A673 (cell line): Measurements from ENCODE around the gene TPRKB. TPM values are rescaled to one million over a fixed set of nuclear protein-coding genes. Genes with fewer than 3 reads are reported as not detected.

Experiments
- BruUV-seq: library from RNA; stranded (reverse); fragments of 400-500 nt; replicated peaks from 2 replicates; lab custom pipeline; 2021; lab: Mats Ljungman, UMichigan
- CTCF ChIA-PET: fragments of 300-600 bp; sonication (Branson Sonifier 250); formaldehyde crosslinking; loops from one replicate; lab custom pipeline; 2022; ENCODE audit warnings: antibody characterized with exemption; lab: Charles Lee
- POLR2A ChIA-PET: fragments of 300-600 bp; sonication (Branson Sonifier 250); formaldehyde crosslinking; loops from one replicate; lab custom pipeline; 2022; ENCODE audit warnings: antibody characterized with exemption; ENCODE audit not compliant: low non-redundant PET; lab: Charles Lee
- DNase-seq: peaks from one replicate; pipeline ENCODE4 v3.0.0-alpha.2; 2015; ENCODE audit warnings: low spot score
- H3K27ac ChIP-seq: fragments of 200-600 bp; sonication (generic); 2 replicates; pipeline ENCODE4 v1.5.1; 2016; ENCODE audit warnings: mixed run types, low read depth, mild to moderate bottlenecking, mixed read lengths, antibody characterized with exemption, low read length; ENCODE audit not compliant: poor library complexity, severe bottlenecking
- H3K27me3 ChIP-seq: fragments of 200-600 bp; sonication (generic); replicated peaks from 2 replicates; pipeline ENCODE4 v1.6.1; 2017; ENCODE audit warnings: mixed run types, low read depth, mild to moderate bottlenecking, mixed read lengths, antibody characterized with exemption, low read length; ENCODE audit not compliant: insufficient read depth, poor library complexity
- H3K36me3 ChIP-seq: fragments of 200-600 bp; sonication (generic); 2 replicates; pipeline ENCODE4 v1.6.1; 2016; ENCODE audit warnings: mixed run types, mild to moderate bottlenecking, mixed read lengths, antibody characterized with exemption, low read length; ENCODE audit not compliant: insufficient read depth, poor library complexity, severe bottlenecking
- H3K4me1 ChIP-seq: fragments of 200-600 bp; sonication (generic); 2 replicates; pipeline ENCODE4 v1.6.1; 2017; ENCODE audit warnings: mixed run types, mild to moderate bottlenecking, mixed read lengths, antibody characterized with exemption, low read length; ENCODE audit not compliant: insufficient read depth, poor library complexity, severe bottlenecking
- H3K4me3 ChIP-seq: fragments of 200-600 bp; sonication (generic); 2 replicates; pipeline ENCODE4 v1.5.1; 2016; ENCODE audit warnings: low read depth, mixed run types, mild to moderate bottlenecking, mixed read lengths, low read length; ENCODE audit not compliant: poor library complexity, severe bottlenecking
- H3K9me3 ChIP-seq: fragments of 200-600 bp; sonication (generic); 2 replicates; pipeline ENCODE4 v1.6.1; 2016; ENCODE audit warnings: mixed run types, low read depth, mild to moderate bottlenecking, mixed read lengths, antibody characterized with exemption, low read length; ENCODE audit not compliant: poor library complexity, severe bottlenecking
- CTCF ChIP-seq: fragments of 300-800, 200-600 bp; sonication (generic); conservative IDR thresholded peaks from 2 replicates; pipeline ENCODE4 v1.5.1; 2017; ENCODE audit warnings: low read depth, mild to moderate bottlenecking, antibody characterized with exemption, low read length, moderate library complexity, mixed read lengths
- EZH2 ChIP-seq: fragments of 200-600 bp; sonication (generic); IDR thresholded peaks from 2 replicates; pipeline ENCODE4 v1.6.1; 2017; ENCODE audit warnings: borderline replicate concordance, low read depth, mild to moderate bottlenecking, mixed read lengths, antibody characterized with exemption, low read length; ENCODE audit not compliant: poor library complexity, severe bottlenecking
- intact Hi-C: fragments of 100-400 bp; cut with micrococcal nuclease; formaldehyde crosslinking; loops from one replicate; pipeline ENCODE4 v1.10.0; 2022; ENCODE audit not compliant: unreplicated experiment
- total RNA-seq: library from RNA; stranded (reverse); gene quantifications from 2 replicates; pipeline ENCODE4 v1.2.3, GENCODE V29; 2021

Gene TPRKB
- total RNA-seq, 1 experiment from 2014 or later: 57.3 TPM

GRCh38 chr2:73749314-73749713 lies 12.2 kb upstream of the TPRKB start:
- intact Hi-C loops: no loop called here
- Histone ChIP-seq H3K4me1 (no peaks in the 10 kb centered on the region), H3K36me3 (no peaks in the 10 kb centered on the region), H3K27me3 (no peaks in the 10 kb centered on the region), H3K4me3 (no peak overlapping the region), H3K9me3 (no peaks in the 10 kb centered on the region), H3K27ac (no peak overlapping the region)
- CTCF ChIA-PET: interaction anchor here (1.1 kb wide), 1 partner anchor 69 kb away, joined by 3 read pairs; no protein-coding TSS in a partner anchor
- no TSS peak for BruUV-seq
- TF ChIP-seq EZH2 (no peak), CTCF (no peak)
- POLR2A ChIA-PET: no interaction called here
- DNase-seq: no peak

- POLR2A ChIA-PET: no interaction called here
- CTCF ChIA-PET: interaction anchor here (1.1 kb wide), 1 partner anchor 588 kb away, joined by 3 read pairs; no protein-coding TSS in a partner anchor
- BruUV-seq: no TSS peak
- Histone ChIP-seq H3K27ac (no peak overlapping the region), H3K36me3 (no peaks in the 10 kb centered on the region), H3K4me3 (no peak overlapping the region), H3K27me3 (no peaks in the 10 kb centered on the region), H3K9me3 (no peaks in the 10 kb centered on the region), H3K4me1 (no peaks in the 10 kb centered on the region)
- intact Hi-C loops: no loop called here
- no peak for DNase-seq
- no peak for TF ChIP-seq CTCF
- no peak for TF ChIP-seq EZH2
Observed at GRCh38 chr2:73746877-73747208, 9.7 kb upstream of the TPRKB start.

- TF ChIP-seq EZH2: no peak
- TF ChIP-seq CTCF: no peak
- intact Hi-C loops: no loop called here
- Histone ChIP-seq H3K4me3 (no peak overlapping the region), H3K27me3 (no peaks in the 10 kb centered on the region), H3K36me3 (no peaks in the 10 kb centered on the region), H3K27ac (no peak overlapping the region), H3K9me3 (no peaks in the 10 kb centered on the region), H3K4me1 (no peaks in the 10 kb centered on the region)
- DNase-seq: no peak
- BruUV-seq: no TSS peak
- POLR2A ChIA-PET: no interaction called here
- CTCF ChIA-PET: interaction anchor here (1.1 kb wide), 1 partner anchor 589 kb away, joined by 3 read pairs; no protein-coding TSS in a partner anchor
Observed at GRCh38 chr2:73746015-73746876, 9.1 kb upstream of the TPRKB start.
